HAP-1 (cell line): Measurements from ENCODE around the gene HIVEP1.

Experiments
- DNase-seq, 2 experiments: peaks; one replicate each; pipeline ENCODE4 v3.0.0-alpha.2; 2016 to 2020; ENCODE audit warnings: low spot score in 2 of 2
- H3K27me3 ChIP-seq: fragments of 250-450 bp; sonication (Bioruptor Pico); 2 replicates; pipeline ENCODE4 v1.5.1; 2020; ENCODE audit warnings: low read depth, mild to moderate bottlenecking, moderate library complexity
- H3K36me3 ChIP-seq: fragments of 250-450 bp; sonication (Bioruptor Pico); replicated peaks from 2 replicates; pipeline ENCODE4 v1.5.1; 2020; ENCODE audit warnings: mild to moderate bottlenecking
- H3K4me1 ChIP-seq: fragments of 250-450 bp; sonication (Bioruptor Pico); 2 replicates; pipeline ENCODE4 v1.5.1; 2020; ENCODE audit warnings: mild to moderate bottlenecking
- H3K4me3 ChIP-seq: fragments of 250-450 bp; sonication (Bioruptor Pico); 2 replicates; pipeline ENCODE4 v1.5.1; 2020; ENCODE audit warnings: mild to moderate bottlenecking, moderate library complexity
- H3K9me3 ChIP-seq: fragments of 250-450 bp; sonication (Bioruptor Pico); 2 replicates; pipeline ENCODE4 v1.5.1; 2020; ENCODE audit warnings: mild to moderate bottlenecking, moderate library complexity
- in situ Hi-C: fragments of 300-500 bp; cut with MboI; formaldehyde crosslinking; loops from 3 replicates; pipeline ENCODE4 v1.14.3; 2020; ENCODE audit warnings: low sequenced_read_pairs, inconsistent platforms, mixed read lengths

The HIVEP1 gene

GRCh38 chr6:12032783-12033573, 20.9 kb downstream of the HIVEP1 start:
- no peak for DNase-seq
- Histone ChIP-seq H3K9me3 (no peaks in the 10 kb centered on the region), H3K4me1 (no peaks in the 10 kb centered on the region), H3K4me3 (no peak overlapping the region), H3K27me3 (no peaks in the 10 kb centered on the region), H3K36me3 (peaks cover 3% of the 10 kb centered on the region; the same call in 1 of the 2 replicates)
- in situ Hi-C loops = no loop called here

GRCh38 chr6:12033770-12034169, 21.7 kb downstream of the HIVEP1 start:
- H3K36me3 ChIP-seq = no peaks in the 10 kb centered on the region
- in situ Hi-C loops = no loop called here
- no peak overlapping the region for H3K4me3 ChIP-seq
- no peaks in the 10 kb centered on the region for H3K4me1 ChIP-seq
- no peak for DNase-seq
- H3K27me3 ChIP-seq = no peaks in the 10 kb centered on the region
- H3K9me3 ChIP-seq = no peaks in the 10 kb centered on the region

GRCh38 chr6:12034349-12034748, 22.2 kb downstream of the HIVEP1 start:
- H3K9me3 ChIP-seq = no peaks in the 10 kb centered on the region
- no peaks in the 10 kb centered on the region for H3K4me1 ChIP-seq
- no peaks in the 10 kb centered on the region for H3K27me3 ChIP-seq
- in situ Hi-C loops = no loop called here
- H3K36me3 ChIP-seq = no peaks in the 10 kb centered on the region
- DNase-seq = no peak
- H3K4me3 ChIP-seq = no peak overlapping the region

- in situ Hi-C loops = no loop called here
- no peak overlapping the region for H3K4me3 ChIP-seq
- H3K9me3 ChIP-seq = no peaks in the 10 kb centered on the region
- no peak for DNase-seq
- no peaks in the 10 kb centered on the region for H3K4me1 ChIP-seq
- no peaks in the 10 kb centered on the region for H3K36me3 ChIP-seq
- H3K27me3 ChIP-seq = no peaks in the 10 kb centered on the region
Observed at GRCh38 chr6:12034837-12035236, 22.7 kb downstream of the HIVEP1 start.

- DNase-seq = no peak
- H3K4me3 ChIP-seq = no peak overlapping the region
- in situ Hi-C loops = no loop called here
- H3K36me3 ChIP-seq = no peaks in the 10 kb centered on the region
- no peaks in the 10 kb centered on the region for H3K9me3 ChIP-seq
- no peaks in the 10 kb centered on the region for H3K27me3 ChIP-seq
- no peaks in the 10 kb centered on the region for H3K4me1 ChIP-seq
Observed at GRCh38 chr6:12036766-12037165, 24.7 kb downstream of the HIVEP1 start.

- no peak overlapping the region for H3K4me3 ChIP-seq
- in situ Hi-C loops = no loop called here
- H3K36me3 ChIP-seq = no peaks in the 10 kb centered on the region
- DNase-seq = no peak
- H3K9me3 ChIP-seq = no peaks in the 10 kb centered on the region
- no peaks in the 10 kb centered on the region for H3K27me3 ChIP-seq
- no peaks in the 10 kb centered on the region for H3K4me1 ChIP-seq
Observed at GRCh38 chr6:12037798-12038197, 25.7 kb downstream of the HIVEP1 start.

GRCh38 chr6:12039540-12040459, 27.7 kb downstream of the HIVEP1 start:
- H3K4me1 ChIP-seq = no peaks in the 10 kb centered on the region
- no peaks in the 10 kb centered on the region for H3K9me3 ChIP-seq
- no peaks in the 10 kb centered on the region for H3K36me3 ChIP-seq
- DNase-seq = no peak
- H3K27me3 ChIP-seq = no peaks in the 10 kb centered on the region
- in situ Hi-C loops = no loop called here
- H3K4me3 ChIP-seq = no peak overlapping the region

GRCh38 chr6:12047304-12047703, 35.2 kb downstream of the HIVEP1 start:
- no peaks in the 10 kb centered on the region for H3K9me3 ChIP-seq
- H3K4me3 ChIP-seq = no peak overlapping the region
- in situ Hi-C loops = no loop called here
- H3K36me3 ChIP-seq = no peaks in the 10 kb centered on the region
- no peak for DNase-seq
- H3K27me3 ChIP-seq = no peaks in the 10 kb centered on the region
- H3K4me1 ChIP-seq = peaks cover 2% of the 10 kb centered on the region; the same call in 1 of the 2 replicates

- in situ Hi-C loops = no loop called here
- H3K9me3 ChIP-seq = no peaks in the 10 kb centered on the region
- DNase-seq = no peak
- no peaks in the 10 kb centered on the region for H3K27me3 ChIP-seq
- H3K4me1 ChIP-seq = peaks cover 2% of the 10 kb centered on the region; the same call in 1 of the 2 replicates
- no peaks in the 10 kb centered on the region for H3K36me3 ChIP-seq
- H3K4me3 ChIP-seq = no peak overlapping the region
Observed at GRCh38 chr6:12047792-12048432, 35.8 kb downstream of the HIVEP1 start.

GRCh38 chr6:12048609-12049008, 36.5 kb downstream of the HIVEP1 start:
- DNase-seq = no peak
- Histone ChIP-seq H3K4me1 (peaks cover 2% of the 10 kb centered on the region; the same call in 1 of the 2 replicates), H3K9me3 (no peaks in the 10 kb centered on the region), H3K36me3 (no peaks in the 10 kb centered on the region), H3K4me3 (no peak overlapping the region), H3K27me3 (no peaks in the 10 kb centered on the region)
- in situ Hi-C loops = no loop called here

- Histone ChIP-seq H3K36me3 (no peaks in the 10 kb centered on the region), H3K9me3 (no peaks in the 10 kb centered on the region), H3K27me3 (no peaks in the 10 kb centered on the region), H3K4me3 (no peak overlapping the region), H3K4me1 (peaks cover 2% of the 10 kb centered on the region; the same call in 1 of the 2 replicates)
- in situ Hi-C loops = no loop called here
- DNase-seq = no peak
Observed at GRCh38 chr6:12049165-12049564, 37.1 kb downstream of the HIVEP1 start.

- H3K4me3 ChIP-seq = no peak overlapping the region
- H3K27me3 ChIP-seq = no peaks in the 10 kb centered on the region
- H3K9me3 ChIP-seq = no peaks in the 10 kb centered on the region
- no peak for DNase-seq
- H3K4me1 ChIP-seq = peaks cover 2% of the 10 kb centered on the region; the same call in 1 of the 2 replicates
- H3K36me3 ChIP-seq = no peaks in the 10 kb centered on the region
- in situ Hi-C loops = no loop called here
Observed at GRCh38 chr6:12051861-12052368, 39.8 kb downstream of the HIVEP1 start.

- no peak for DNase-seq
- H3K27me3 ChIP-seq = no peaks in the 10 kb centered on the region
- no peak overlapping the region for H3K4me3 ChIP-seq
- H3K36me3 ChIP-seq = no peaks in the 10 kb centered on the region
- no peaks in the 10 kb centered on the region for H3K4me1 ChIP-seq
- no peaks in the 10 kb centered on the region for H3K9me3 ChIP-seq
- in situ Hi-C loops = no loop called here
Observed at GRCh38 chr6:12058172-12058961, 46.3 kb downstream of the HIVEP1 start.
